SK-N-SH treated with all-trans-retinoic acid at 6 μM for 48 hours (cell line): ENCODE measurements around the gene FBXO30.

Source experiments
- ATAC-seq: fragments of 200-7000 bp; cut with Tn5 transposase; 3 replicates; pipeline ENCODE4 v1.9.1; 2020; ENCODE audit warnings: mild to moderate bottlenecking, moderate library complexity
- ARNTL ChIP-seq: fragments of 450-650 bp; formaldehyde crosslinking; IDR thresholded peaks from 2 replicates; pipeline ENCODE4 v1.5.0; 2020; ENCODE audit warnings: low read depth, mild to moderate bottlenecking, moderate library complexity, borderline replicate concordance
- BACH2 ChIP-seq: fragments of 250-450 bp; sonication (Bioruptor Pico); IDR thresholded peaks from 2 replicates; pipeline ENCODE4 v1.9.0; 2021; ENCODE audit warnings: mild to moderate bottlenecking, borderline replicate concordance
- CREB5 ChIP-seq: fragments of 250-450 bp; sonication (Bioruptor Pico); IDR thresholded peaks from 2 replicates; pipeline ENCODE4 v1.5.1; 2020; ENCODE audit warnings: low read depth, mild to moderate bottlenecking, moderate library complexity
- CSDC2 ChIP-seq: fragments of 250-450 bp; sonication (Bioruptor Pico); IDR thresholded peaks from 2 replicates; pipeline ENCODE4 v1.5.0; 2020; ENCODE audit warnings: mild to moderate bottlenecking, moderate library complexity
- GLIS3 ChIP-seq: fragments of 250-450 bp; sonication (Bioruptor Pico); IDR thresholded peaks from 2 replicates; pipeline ENCODE4 v1.5.0; 2020; ENCODE audit warnings: mild to moderate bottlenecking, moderate library complexity
- ISL1 ChIP-seq: fragments of 250-450 bp; sonication (Bioruptor Pico); IDR thresholded peaks from 2 replicates; pipeline ENCODE4 v2.1.2; 2022; ENCODE audit warnings: mild to moderate bottlenecking, moderate library complexity
- OSR1 ChIP-seq: fragments of 250-450 bp; sonication (Bioruptor Pico); IDR thresholded peaks from 2 replicates; pipeline ENCODE4 v1.8.0; 2022; ENCODE audit warnings: moderate library complexity, mild to moderate bottlenecking, inconsistent platforms
- PATZ1 ChIP-seq: fragments of 250-450 bp; sonication (Bioruptor Pico); IDR thresholded peaks from 2 replicates; pipeline ENCODE4 v1.8.0; 2020; ENCODE audit warnings: mild to moderate bottlenecking, moderate library complexity, borderline replicate concordance
- POU6F1 ChIP-seq: fragments of 250-450 bp; sonication (Bioruptor Pico); IDR thresholded peaks from 2 replicates; pipeline ENCODE4 v1.8.0; 2021; ENCODE audit warnings: low read depth, mild to moderate bottlenecking, moderate library complexity, borderline replicate concordance
- PPARA ChIP-seq: fragments of 250-450 bp; sonication (Bioruptor Pico); IDR thresholded peaks from 2 replicates; pipeline ENCODE4 v1.5.0; 2020; ENCODE audit warnings: mild to moderate bottlenecking, borderline replicate concordance
- RARB ChIP-seq: fragments of 250-450 bp; sonication (Bioruptor Pico); IDR thresholded peaks from 2 replicates; pipeline ENCODE4 v1.8.0; 2021; ENCODE audit warnings: mild to moderate bottlenecking, moderate library complexity
- SNAI2 ChIP-seq: fragments of 250-450 bp; sonication (Bioruptor Pico); IDR thresholded peaks from 2 replicates; pipeline ENCODE4 v1.5.0; 2020; ENCODE audit warnings: mild to moderate bottlenecking, moderate library complexity
- TCF4 ChIP-seq: fragments of 250-450 bp; sonication (Bioruptor Pico); IDR thresholded peaks from 2 replicates; pipeline ENCODE4 v1.8.0; 2021; ENCODE audit warnings: mild to moderate bottlenecking, moderate library complexity, borderline replicate concordance
- TSHZ2 ChIP-seq: fragments of 250-450 bp; sonication (Bioruptor Pico); IDR thresholded peaks from 2 replicates; pipeline ENCODE4 v1.5.0; 2020; ENCODE audit warnings: mild to moderate bottlenecking, moderate library complexity
- ZC3H10 ChIP-seq: fragments of 250-450 bp; sonication (Bioruptor Pico); IDR thresholded peaks from 2 replicates; pipeline ENCODE4 v1.5.1; 2021; ENCODE audit warnings: mild to moderate bottlenecking, moderate library complexity
- ZFP3 ChIP-seq: fragments of 250-450 bp; sonication (Bioruptor Pico); IDR thresholded peaks from 2 replicates; pipeline ENCODE4 v1.5.0; 2020; ENCODE audit warnings: mild to moderate bottlenecking, moderate library complexity
- ZNF565 ChIP-seq: fragments of 450-650 bp; formaldehyde crosslinking; conservative IDR thresholded peaks from 2 replicates; pipeline ENCODE4 v1.5.0; 2020; ENCODE audit warnings: low read depth, mild to moderate bottlenecking, moderate library complexity
- ZNF70 ChIP-seq: fragments of 450-650 bp; formaldehyde crosslinking; IDR thresholded peaks from 2 replicates; pipeline ENCODE4 v1.5.0; 2020; ENCODE audit warnings: mild to moderate bottlenecking, moderate library complexity
- ZNF8 ChIP-seq: fragments of 450-650 bp; formaldehyde crosslinking; IDR thresholded peaks from 2 replicates; pipeline ENCODE4 v1.5.0; 2020; ENCODE audit warnings: mild to moderate bottlenecking, moderate library complexity

Gene FBXO30

GRCh38 chr6:145783796-145784195 lies 30.8 kb downstream of the FBXO30 start (continued):
- TF ChIP-seq PATZ1 (no peak), CSDC2 (no peak), GLIS3 (CRISPR knock-in tag) (no peak), BACH2 (CRISPR knock-in tag) (no peak), TCF4 (CRISPR knock-in tag) (no peak)
- TF ChIP-seq, all 23 proteins: peak for 0

GRCh38 chr6:145772846-145773245 lies 41.7 kb downstream of the FBXO30 start:
- no peak for TF ChIP-seq GLIS3 (CRISPR knock-in tag)
- no peak for TF ChIP-seq ARNTL
- no peak for TF ChIP-seq SNAI2 (CRISPR knock-in tag)
- TF ChIP-seq TCF4 (CRISPR knock-in tag): no peak
- TF ChIP-seq ZC3H10 (CRISPR knock-in tag): no peak
- no peak for TF ChIP-seq CREB5 (CRISPR knock-in tag)
- no peak for TF ChIP-seq PATZ1
- TF ChIP-seq ZFP3 (CRISPR knock-in tag): no peak
- no peak for TF ChIP-seq ZNF565 (CRISPR knock-in tag)
- no peak for ATAC-seq

GRCh38 chr6:145765449-145765848 lies 49.1 kb downstream of the FBXO30 start:
- no peak for TF ChIP-seq ZNF565 (CRISPR knock-in tag)
- TF ChIP-seq GLIS3 (CRISPR knock-in tag): no peak
- no peak for TF ChIP-seq POU6F1 (CRISPR knock-in tag)
- no peak for TF ChIP-seq ZNF70
- TF ChIP-seq PATZ1: no peak
- TF ChIP-seq ISL1: no peak
- no peak for TF ChIP-seq RARB (CRISPR knock-in tag)
- TF ChIP-seq OSR1 (CRISPR knock-in tag): no peak
- no peak for TF ChIP-seq ZNF8 (CRISPR knock-in tag)
- no peak for TF ChIP-seq SNAI2 (CRISPR knock-in tag)
- TF ChIP-seq TCF4 (CRISPR knock-in tag): no peak
- TF ChIP-seq TSHZ2 (CRISPR knock-in tag): no peak
- no peak for TF ChIP-seq ZFP3 (CRISPR knock-in tag)
- no peak for TF ChIP-seq CSDC2
- TF ChIP-seq BACH2 (CRISPR knock-in tag): no peak
- TF ChIP-seq ZC3H10 (CRISPR knock-in tag): no peak
- TF ChIP-seq PPARA (CRISPR knock-in tag): no peak
- no peak for ATAC-seq
